HuH-7.5 (cell line): ENCODE data around the gene NACA2.
"Not testable (repeated sequence)": the region's sequence is repeated elsewhere in the genome, so short reads cannot be mapped to it uniquely, and the experiment has no call there.

Source experiments
- DNase-seq: peaks from one replicate; pipeline ENCODE4 v3.0.0; 2011; ENCODE audit warnings: low spot score

NACA2 gene

DNA sequence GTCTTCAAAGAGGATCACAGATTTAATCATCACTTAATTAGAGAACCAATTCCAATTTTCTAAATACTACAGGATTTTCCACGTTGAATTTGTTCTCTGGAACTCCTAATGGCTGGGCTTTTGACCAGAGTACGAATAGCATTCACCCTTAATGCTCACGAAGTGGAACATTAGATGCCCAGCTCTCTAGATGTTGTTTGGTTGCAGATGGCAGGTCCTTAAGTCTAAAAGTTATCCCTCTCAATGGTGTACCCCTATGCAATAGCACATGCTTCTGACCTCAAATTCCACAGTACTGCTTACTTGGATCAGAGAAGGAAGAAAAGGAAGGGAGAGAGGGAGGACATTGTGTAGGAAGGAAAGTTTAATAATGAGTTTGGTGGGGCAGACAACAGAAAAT lies 8.6 kb upstream of the NACA2 start:
- no peak for DNase-seq

- DNase-seq: no peak
Observed at GRCh38 chr17:61598014-61598413, 7.0 kb upstream of the NACA2 start.

GRCh38 chr17:61597607-61598006 lies 6.6 kb upstream of the NACA2 start:
- no peak for DNase-seq

DNA sequence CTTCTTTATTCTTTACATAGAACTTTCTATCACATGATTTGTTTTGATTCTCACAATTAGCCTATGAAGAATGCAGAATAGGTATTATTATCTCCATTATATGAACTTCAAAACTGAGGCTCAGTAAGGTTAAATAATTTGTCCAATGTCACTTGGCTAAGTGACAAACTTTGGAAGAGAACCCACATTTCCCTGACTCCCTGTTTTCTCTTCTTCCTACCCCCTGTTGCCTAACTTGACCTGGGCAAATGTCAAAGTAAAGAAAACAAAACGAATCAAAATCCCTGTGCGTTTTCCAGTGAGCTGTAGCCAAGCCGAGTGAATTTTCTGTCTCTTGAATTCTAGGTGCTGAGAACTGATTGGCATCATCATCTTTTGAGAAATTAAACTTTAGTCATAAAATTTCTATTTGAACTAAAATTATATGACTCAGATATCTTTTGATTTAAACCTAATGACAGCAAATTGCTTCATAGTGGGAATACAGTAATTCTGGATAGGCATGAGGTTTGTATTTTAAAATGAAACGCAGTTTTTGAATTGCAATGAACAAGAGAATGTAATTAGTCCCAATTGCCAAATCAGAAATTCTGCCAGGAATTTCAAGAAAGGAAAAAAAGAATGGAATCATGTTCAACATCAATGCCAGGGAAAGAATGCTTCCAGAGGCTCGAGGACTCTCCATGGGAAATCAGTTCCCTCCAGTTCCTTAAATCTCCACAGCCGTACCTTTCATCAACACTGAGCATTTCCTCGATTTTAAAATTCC lies 4.6 kb upstream of the NACA2 start:
- no peak for DNase-seq

- DNase-seq: no peak
Observed at GRCh38 chr17:61594294-61594825, 3.3 kb upstream of the NACA2 start.

DNA sequence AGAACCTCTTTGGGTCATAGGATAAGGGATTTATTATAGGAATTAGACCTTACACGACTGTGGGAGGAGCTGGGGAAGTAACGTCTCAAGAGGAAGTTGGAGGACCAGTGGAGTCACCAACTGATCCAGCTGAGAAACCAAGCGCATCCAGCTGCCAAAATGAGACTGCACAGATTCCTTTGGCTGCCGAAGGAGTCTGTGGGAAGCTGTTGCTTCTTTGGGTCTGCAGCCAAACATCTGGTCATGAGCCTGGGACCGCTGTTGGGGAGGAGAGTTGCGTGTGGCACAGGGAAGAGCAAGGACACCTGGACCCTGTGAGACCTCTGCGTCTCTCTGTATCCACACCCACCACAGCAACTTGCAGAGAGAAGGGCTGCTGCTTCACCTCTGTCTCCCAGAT lies 2.4 kb upstream of the NACA2 start:
- DNase-seq: no peak

DNA sequence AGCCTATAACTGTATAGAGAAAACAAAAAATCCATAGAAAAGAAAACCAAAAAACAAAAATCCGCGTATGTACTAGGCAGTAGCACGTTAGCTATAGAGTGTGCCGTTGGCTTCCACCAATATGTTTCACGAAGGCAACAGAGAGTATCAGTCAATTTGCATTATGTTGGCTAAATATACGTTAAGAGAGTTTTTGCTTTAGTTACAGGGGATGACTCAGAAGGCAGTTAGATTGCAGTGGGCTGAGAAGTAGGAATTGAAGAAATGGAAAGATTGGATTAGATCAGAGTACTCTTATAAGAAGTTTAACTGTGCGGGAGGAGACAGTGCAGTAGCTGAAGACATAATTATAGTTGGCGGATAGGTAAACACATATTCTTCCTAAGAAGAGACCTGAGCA lies 911 bp upstream of the NACA2 start:
- DNase-seq: no peak

- DNase-seq: no peak
Observed at GRCh38 chr17:61589990-61590389, 1.0 kb downstream of the NACA2 start.

- DNase-seq: no peak
Observed at GRCh38 chr17:61587807-61588660, 3.0 kb downstream of the NACA2 start.

DNA sequence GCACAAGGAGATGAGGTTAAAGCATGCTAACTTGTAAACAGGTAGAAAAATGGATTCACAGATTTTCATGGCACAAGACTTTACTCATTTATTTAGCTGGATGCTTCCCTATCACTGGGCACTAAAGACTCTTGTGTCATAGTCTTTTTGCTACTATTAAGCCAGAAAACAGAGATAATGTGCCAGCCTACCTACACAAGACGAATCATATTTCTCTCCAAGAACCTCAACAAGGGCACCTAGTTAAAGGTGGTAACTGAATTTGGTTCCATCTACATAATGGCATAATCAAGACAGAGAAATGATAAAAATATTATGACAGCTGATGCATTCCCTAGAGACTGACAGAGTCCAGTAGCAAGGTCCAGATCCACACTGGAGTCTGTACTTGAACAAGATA lies 3.8 kb downstream of the NACA2 start:
- DNase-seq: no peak

GRCh38 chr17:61586622-61587021 lies 4.4 kb downstream of the NACA2 start:
- not testable (repeated sequence) for DNase-seq

GRCh38 chr17:61586031-61586566 lies 4.9 kb downstream of the NACA2 start:
- no peak for DNase-seq

DNA sequence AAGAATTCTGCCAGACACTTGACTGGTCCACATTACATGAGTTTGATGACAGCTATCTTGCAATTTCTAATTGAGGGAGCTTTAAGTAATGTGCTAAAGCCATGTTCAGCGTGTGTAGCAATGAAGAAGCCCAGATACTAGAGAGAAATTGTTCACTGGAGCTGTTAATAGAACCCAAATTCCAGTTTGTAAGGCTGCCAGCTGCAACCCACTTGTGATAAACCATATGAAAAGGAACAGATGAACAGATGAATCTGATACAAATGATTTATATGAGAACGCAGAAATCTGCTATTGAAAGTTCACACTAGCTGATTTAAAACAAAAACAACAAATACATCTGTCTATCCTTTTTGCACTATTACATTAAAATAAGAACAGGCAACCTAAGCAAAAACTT lies 6.2 kb downstream of the NACA2 start:
- DNase-seq: no peak

GRCh38 chr17:61584266-61584665 lies 6.8 kb downstream of the NACA2 start:
- no peak for DNase-seq

DNA sequence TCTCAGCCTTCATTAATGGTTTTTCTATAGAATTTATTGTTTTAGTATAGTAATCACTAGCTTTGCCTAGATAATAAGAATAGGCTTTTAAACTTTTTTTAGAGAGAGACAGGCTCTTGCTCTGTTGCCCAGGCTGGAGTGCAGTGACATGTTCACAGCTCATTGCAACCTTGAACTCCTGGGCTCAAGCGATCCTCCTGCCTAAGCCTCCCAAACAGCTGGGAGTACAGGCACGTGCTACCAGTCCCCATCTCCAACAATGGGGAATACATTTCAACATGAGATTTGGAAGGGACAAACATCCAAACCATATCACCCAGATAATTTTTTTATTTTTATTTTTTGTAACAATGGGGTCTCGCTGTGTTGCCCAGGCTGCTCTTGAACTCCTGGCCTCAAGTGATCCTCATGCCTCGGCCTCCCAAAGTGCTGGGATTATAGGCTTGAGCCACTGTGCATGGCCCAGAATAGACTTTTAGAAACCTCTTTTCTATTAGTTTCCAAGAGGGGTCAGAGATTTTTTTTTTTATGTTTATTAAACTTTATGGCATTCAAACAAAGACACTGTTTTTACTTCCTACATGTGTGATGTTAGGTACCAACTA lies 7.3 kb downstream of the NACA2 start:
- no peak for DNase-seq

- peak; percentile 96 for DNase-seq
Observed at GRCh38 chr17:61583242-61583641, 7.8 kb downstream of the NACA2 start.

DNA sequence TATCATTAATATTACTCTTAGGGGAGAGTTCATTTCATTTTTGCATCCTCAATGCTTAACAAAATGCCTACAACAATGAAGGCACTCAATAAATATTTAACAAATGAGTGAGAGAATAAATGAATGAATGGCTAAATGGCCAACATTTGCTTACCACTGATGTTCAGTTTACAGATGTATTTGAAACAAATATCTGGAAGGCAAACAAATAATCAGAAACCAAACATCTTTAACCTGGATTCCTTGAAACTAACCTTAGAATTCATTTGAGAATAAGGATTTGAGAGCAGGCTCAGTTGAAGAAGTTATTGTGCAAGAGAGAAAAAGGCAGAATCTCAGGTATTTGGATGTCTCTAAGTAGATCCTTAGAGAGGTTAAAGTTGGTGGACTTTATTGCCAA lies 8.4 kb downstream of the NACA2 start:
- no peak for DNase-seq

GRCh38 chr17:61581611-61582349 lies 9.2 kb downstream of the NACA2 start:
- no peak for DNase-seq

- no peak for DNase-seq
Observed at GRCh38 chr17:61580502-61580901, 10.5 kb downstream of the NACA2 start.

GRCh38 chr17:61579961-61580360 lies 11.1 kb downstream of the NACA2 start:
- DNase-seq: no peak

DNA sequence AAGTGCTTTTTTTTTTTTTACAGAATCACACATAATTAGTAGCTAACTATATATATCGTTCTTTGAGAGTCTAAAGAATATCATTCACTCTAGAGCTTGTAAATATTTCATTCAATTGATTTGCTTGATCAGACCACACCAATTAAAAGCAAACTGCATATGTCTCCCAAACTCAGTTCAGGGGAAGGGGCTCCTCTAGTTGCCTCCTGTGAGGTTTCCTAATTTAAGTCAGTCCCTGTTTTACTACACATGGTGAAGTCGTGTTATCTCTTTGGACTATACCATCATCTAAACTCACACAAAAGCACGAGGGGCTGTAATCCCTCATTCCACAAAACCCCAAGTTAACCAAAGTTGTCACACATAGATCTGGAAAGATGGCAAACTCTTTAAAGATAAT lies 11.7 kb downstream of the NACA2 start:
- DNase-seq: no peak

DNA sequence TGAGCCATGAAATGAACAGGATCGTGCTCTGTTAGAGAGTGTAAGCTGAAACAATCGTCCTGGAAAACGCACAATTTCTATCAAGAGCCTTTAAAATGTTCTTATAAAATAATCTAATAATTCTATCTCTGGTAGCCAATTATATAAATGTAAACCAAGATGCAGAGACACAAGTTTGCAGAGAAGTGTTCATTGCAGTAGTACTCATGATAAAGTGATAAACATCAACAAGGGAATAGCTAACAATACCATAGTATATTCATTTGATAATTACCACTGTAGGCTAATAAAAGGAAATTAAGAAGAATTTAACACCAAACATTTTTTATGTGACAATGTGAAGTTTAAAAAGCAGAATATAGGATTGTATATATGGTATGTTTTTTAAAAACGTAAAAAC lies 12.4 kb downstream of the NACA2 start:
- no peak for DNase-seq
